Neural cell (in vitro differentiated cells): ENCODE data around the gene OR2A42. TPM values are rescaled to one million over a fixed set of nuclear protein-coding genes. Genes with fewer than 3 reads are reported as not detected.
"Not testable (repeated sequence)": the region's sequence is repeated elsewhere in the genome, so short reads cannot be mapped to it uniquely, and the experiment has no call there.

Experiments
- H2AFZ ChIP-seq: fragments of 200-600, 300-800 bp; sonication (generic), shearing (Covaris generic); 2 replicates; pipeline ENCODE4 v1.6.0; 2014; ENCODE audit warnings: low read depth, mild to moderate bottlenecking, antibody characterized with exemption, low read length, moderate library complexity
- H3F3A ChIP-seq: fragments of 200-600 bp; shearing (Covaris generic); 2 replicates; pipeline ENCODE4 v1.6.1; 2016; ENCODE audit warnings: mild to moderate bottlenecking, moderate library complexity, mixed read lengths, antibody characterized with exemption, low read length; ENCODE audit not compliant: insufficient read depth, poor library complexity, severe bottlenecking
- H3K27ac ChIP-seq: fragments of 200-600, 300-800 bp; sonication (generic), shearing (Covaris generic); 2 replicates; pipeline ENCODE4 v1.5.1; 2014; ENCODE audit warnings: mild to moderate bottlenecking, low read length, moderate library complexity
- H3K27me3 ChIP-seq: fragments of 300-800, 200-600 bp; sonication (generic), shearing (Covaris generic); 2 replicates; pipeline ENCODE4 v1.6.0; 2014; ENCODE audit warnings: mild to moderate bottlenecking, low read depth, low read length, moderate library complexity; ENCODE audit not compliant: insufficient read depth
- H3K36me3 ChIP-seq: fragments of 300-800, 200-600 bp; sonication (generic), shearing (Covaris generic); 2 replicates; pipeline ENCODE4 v1.5.1; 2014; ENCODE audit warnings: mild to moderate bottlenecking, antibody characterized with exemption, low read length, moderate library complexity; ENCODE audit not compliant: insufficient read depth
- H3K4me2 ChIP-seq: fragments of 300-800, 200-600 bp; sonication (generic), shearing (Covaris generic); 2 replicates; pipeline ENCODE4 v1.6.0; 2014; ENCODE audit warnings: mild to moderate bottlenecking, low read length
- H3K4me3 ChIP-seq: fragments of 300-800, 200-600 bp; sonication (generic), shearing (Covaris generic); 2 replicates; pipeline ENCODE4 v1.5.1; 2014; ENCODE audit warnings: mild to moderate bottlenecking, low read length, moderate library complexity
- H3K79me2 ChIP-seq: fragments of 200-600 bp; shearing (Covaris generic); replicated peaks from 2 replicates; pipeline ENCODE4 v1.6.0; 2014; ENCODE audit warnings: mild to moderate bottlenecking, low read length, moderate library complexity; ENCODE audit not compliant: insufficient read depth
- H3K9ac ChIP-seq: fragments of 300-800, 200-600 bp; sonication (generic), shearing (Covaris generic); 2 replicates; pipeline ENCODE4 v1.6.1; 2016; ENCODE audit warnings: mild to moderate bottlenecking, low read length, mixed read lengths
- H3K9me2 ChIP-seq: fragments of 200-600 bp; shearing (Covaris generic); 2 replicates; pipeline ENCODE4 v1.6.1; 2016; ENCODE audit warnings: mild to moderate bottlenecking, low read length, mixed read lengths; ENCODE audit not compliant: insufficient read depth
- H3K9me3 ChIP-seq: fragments of 200-600, 300-800 bp; sonication (generic), shearing (Covaris generic); 2 replicates; pipeline ENCODE4 v1.6.1; 2016; ENCODE audit warnings: mild to moderate bottlenecking, mixed run types, low read length, moderate library complexity, mixed read lengths
- H4K20me1 ChIP-seq: fragments of 200-600 bp; shearing (Covaris generic); 2 replicates; pipeline ENCODE4 v1.6.1; 2016; ENCODE audit warnings: mild to moderate bottlenecking, mixed run types; ENCODE audit not compliant: insufficient read depth
- polyA plus RNA-seq: library from polyadenylated mRNA; depleted of rRNA; stranded (reverse); fragments of >200 nt; gene quantifications from 2 replicates; pipeline ENCODE4 v1.2.3, GENCODE V29; 2014

The OR2A42 gene
- polyA plus RNA-seq, 1 donor from 2014 or later, result not detected

DNA sequence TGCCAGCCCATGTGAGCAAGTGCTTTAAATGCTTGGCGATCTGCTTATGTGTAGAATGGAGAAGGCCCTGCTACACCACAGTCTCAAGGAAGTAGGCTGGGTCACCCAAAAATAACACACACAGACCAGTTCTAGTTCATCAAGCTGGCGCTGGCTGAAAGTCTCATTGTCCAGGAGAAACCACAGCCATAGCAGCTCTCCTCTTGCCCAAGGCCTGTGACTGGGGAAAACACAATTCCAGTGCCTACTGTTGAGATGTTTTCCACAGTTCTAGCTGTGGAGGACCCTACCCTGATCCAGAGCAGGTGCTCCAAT is 60.3 kb downstream of the OR2A42 start:
- H3K9me3 ChIP-seq, H3K27me3 ChIP-seq, H3K9me2 ChIP-seq, H4K20me1 ChIP-seq, H2AFZ ChIP-seq, H3K4me2 ChIP-seq, H3K79me2 ChIP-seq, H3F3A ChIP-seq, H3K4me3 ChIP-seq, H3K27ac ChIP-seq, H3K9ac ChIP-seq, H3K36me3 ChIP-seq: not testable (repeated sequence)

DNA sequence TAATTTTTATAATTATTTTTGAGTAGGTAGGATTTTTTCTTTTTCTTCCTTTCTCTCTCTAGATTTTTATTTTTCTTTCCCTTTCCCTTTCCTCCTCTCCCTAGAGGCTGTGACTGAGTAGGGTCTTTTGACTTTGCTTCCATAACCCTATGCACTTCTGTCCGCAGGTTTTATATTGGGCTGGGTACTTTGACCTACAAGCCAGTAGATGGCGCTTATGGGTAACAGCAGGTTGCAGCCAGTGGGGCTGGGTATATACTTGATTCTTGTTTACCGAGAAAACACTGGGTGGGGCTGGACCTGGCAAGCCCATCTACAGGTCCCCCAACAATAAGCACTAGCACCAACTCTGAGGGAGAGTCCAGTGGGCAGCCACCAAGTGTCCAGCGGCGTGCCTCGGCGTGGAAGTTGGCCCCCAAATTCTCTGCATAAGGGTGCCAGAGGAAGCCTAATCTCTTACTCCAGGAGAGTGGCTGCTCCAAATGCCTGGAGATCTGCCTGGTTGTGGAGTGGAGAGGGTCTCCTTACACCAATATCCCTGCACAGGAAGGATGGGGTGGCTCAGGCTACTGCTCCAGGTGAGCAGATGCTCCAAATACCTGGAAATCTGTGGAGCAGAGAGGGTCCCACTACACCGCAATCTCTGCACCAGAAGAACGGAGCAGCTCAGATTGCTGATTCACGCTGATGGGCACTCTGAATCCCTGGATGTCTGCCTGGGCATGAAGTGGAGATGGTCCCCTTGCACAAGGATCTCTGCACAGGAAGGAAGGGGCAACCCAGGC is 60.8 kb downstream of the OR2A42 start:
- not testable (repeated sequence) for H3K79me2 ChIP-seq, H4K20me1 ChIP-seq, H3K9me2 ChIP-seq, H3K9me3 ChIP-seq, H3K4me3 ChIP-seq, H3K27ac ChIP-seq, H3F3A ChIP-seq, H2AFZ ChIP-seq, H3K9ac ChIP-seq, H3K4me2 ChIP-seq, H3K36me3 ChIP-seq, H3K27me3 ChIP-seq

Other genes with a start within 250 kb of the OR2A42 start
- not detected in 2 replicates for gene OR6B1, start 239.3 kb downstream of the OR2A42 start, polyA plus RNA-seq
- gene OR2A5, start 190.7 kb downstream of the OR2A42 start, polyA plus RNA-seq, result not detected in 2 replicates
- gene OR2A25, start 169.8 kb downstream of the OR2A42 start, polyA plus RNA-seq, result not detected in 2 replicates
- gene OR2A12, start 153.3 kb downstream of the OR2A42 start, polyA plus RNA-seq, result not detected in 2 replicates
- not detected in 2 replicates for gene OR2A2, start 130.0 kb downstream of the OR2A42 start, polyA plus RNA-seq
- not detected in 2 replicates for gene OR2A14, start 116.4 kb downstream of the OR2A42 start, polyA plus RNA-seq
- gene CTAGE4, start 56.1 kb downstream of the OR2A42 start, polyA plus RNA-seq, result not detected in 2 replicates
- not detected in 2 replicates for gene ARHGEF35, start 43.8 kb downstream of the OR2A42 start, polyA plus RNA-seq
- not detected in 2 replicates for gene OR2A7, start 25.2 kb upstream of the OR2A42 start, polyA plus RNA-seq
- gene CTAGE8, start 29.7 kb upstream of the OR2A42 start, polyA plus RNA-seq, result not detected in 2 replicates
- gene OR2A1, start 72.8 kb upstream of the OR2A42 start, polyA plus RNA-seq, result not detected in 2 replicates
- not detected in 2 replicates for gene ARHGEF5, start 115.8 kb upstream of the OR2A42 start, polyA plus RNA-seq
- not detected in 2 replicates for gene NOBOX, start 164.1 kb upstream of the OR2A42 start, polyA plus RNA-seq